Natural killer cell (primary cell): ENCODE data around the gene RAB11FIP3. TPM values are rescaled to one million over a fixed set of nuclear protein-coding genes. Genes with fewer than 3 reads are reported as not detected.

ENCODE experiments used
- ATAC-seq, 3 donors: fragments of 150-1000 bp in 2 of 3; fragments of 200-7000 bp in 1 of 3; cut with Tn5 transposase; 1 replicate in 1 of 3; 2 replicates in 2 of 3; pipeline ENCODE4 v1.10.0; 2021; ENCODE audit warnings: mild to moderate bottlenecking in 2 of 3, moderate library complexity in 2 of 3
- DNase-seq, 2 donors: peaks; one replicate each; pipeline versions ENCODE4 v3.0.0 to v3.0.0-alpha.2; 2013 to 2021; ENCODE audit warnings: mixed read lengths in 1 of 2
- H3K27ac ChIP-seq: one replicate; pipeline ENCODE4 v1.5.1; 2013; ENCODE audit warnings: mild to moderate bottlenecking, low read length
- H3K27me3 ChIP-seq: one replicate; pipeline ENCODE4 v1.6.1; 2013; ENCODE audit warnings: low read length; ENCODE audit not compliant: control insufficient read depth, insufficient read depth
- H3K36me3 ChIP-seq: one replicate; pipeline ENCODE4 v1.6.1; 2013; ENCODE audit warnings: low read length; ENCODE audit not compliant: control insufficient read depth, insufficient read depth
- H3K4me1 ChIP-seq: one replicate; pipeline ENCODE4 v1.6.1; 2013; ENCODE audit warnings: low read length; ENCODE audit not compliant: control insufficient read depth, insufficient read depth
- H3K4me3 ChIP-seq: one replicate; pipeline ENCODE4 v1.5.1; 2013; ENCODE audit warnings: low read length
- H3K9me3 ChIP-seq: one replicate; pipeline ENCODE4 v1.6.1; 2013; ENCODE audit warnings: low read length; ENCODE audit not compliant: control insufficient read depth, insufficient read depth
- H3K27ac Mint-ChIP-seq, 2 donors: one replicate each; pipeline ENCODE4 v1.8.0; 2022; ENCODE audit warnings: mild to moderate bottlenecking in 2 of 2, mixed read lengths in 2 of 2, moderate library complexity in 1 of 2
- H3K27me3 Mint-ChIP-seq, 2 donors: one replicate each; pipeline ENCODE4 v1.8.0; 2022; ENCODE audit warnings: low read depth in 2 of 2, mixed read lengths in 2 of 2
- H3K36me3 Mint-ChIP-seq: one replicate; pipeline ENCODE4 v1.8.0; 2022; ENCODE audit warnings: mixed read lengths
- H3K4me1 Mint-ChIP-seq, 2 donors: one replicate each; pipeline ENCODE4 v1.8.0; 2022; ENCODE audit warnings: mixed read lengths in 2 of 2
- H3K4me3 Mint-ChIP-seq: one replicate; pipeline ENCODE4 v1.8.0; 2022; ENCODE audit warnings: mild to moderate bottlenecking, moderate library complexity, mixed read lengths
- H3K9me3 Mint-ChIP-seq, 2 donors: one replicate each; pipeline ENCODE4 v1.8.0; 2022; ENCODE audit warnings: mixed read lengths in 2 of 2
- CTCF ChIP-seq: fragments of 200-600 bp; IDR thresholded peaks from one replicate; pipeline ENCODE4 v1.8.0; 2022; ENCODE audit warnings: antibody characterized with exemption
- WGBS: methylation state at CpG from one replicate; pipeline ENCODE4 v1.1.7; 2013; ENCODE audit warnings: missing lambda C conversion rate; ENCODE audit not compliant: insufficient coverage; 5-methylcytosine and 5-hydroxymethylcytosine counted together
- intact Hi-C: fragments of 100-400 bp; cut with micrococcal nuclease; formaldehyde crosslinking; loops from one replicate; pipeline ENCODE4 v1.14.2; 2022
- total RNA-seq, 4 donors: library from RNA; stranded (reverse); fragments of 120-200 nt in 1 of 4; gene quantifications; one replicate each; pipeline versions ENCODE4 v1.2.3 to v1.2.4, GENCODE V29; 2013 to 2022

Gene RAB11FIP3
- total RNA-seq, 3 donors from 2014 or later (not counting 1 experiment from before 2014, with no cell fraction given): 51.0 to 61.2 (median 55.3) TPM

- WGBS: 86% methylated on average over 35 of the region's 35 CpGs
- peaks cover 5% of the 10 kb centered on the region for H3K27me3 ChIP-seq
- intact Hi-C loops: no loop called here
- no peak for DNase-seq
- Mint-ChIP-seq H3K36me3 (no peaks in the 10 kb centered on the region), H3K4me1 (peaks cover 2 to 19% of the 10 kb centered on the region in 2 donors), H3K27ac (no peak overlapping the region), H3K27me3 (no peaks in the 10 kb centered on the region), H3K9me3 (no peaks in the 10 kb centered on the region), H3K4me3 (no peak overlapping the region)
- H3K27ac ChIP-seq: no peak overlapping the region
- no peaks in the 10 kb centered on the region for H3K36me3 ChIP-seq
- peaks cover 37% of the 10 kb centered on the region for H3K4me1 ChIP-seq
- no peaks in the 10 kb centered on the region for H3K9me3 ChIP-seq
- no peak for ATAC-seq
- TF ChIP-seq CTCF: no peak
- H3K4me3 ChIP-seq: no peak overlapping the region
Measured at GRCh38 chr16:565419-566330, 140.2 kb downstream of the RAB11FIP3 start.

- H3K9me3 Mint-ChIP-seq: no peaks in the 10 kb centered on the region
- H3K4me3 Mint-ChIP-seq: peak within 1 kb of the TSS; percentile 42
- Histone ChIP-seq H3K27ac (peak within 1 kb of the TSS; percentile 15), H3K4me3 (peak within 1 kb of the TSS; percentile 23), H3K27me3 (no peaks in the 10 kb centered on the region), H3K4me1 (peaks cover 43% of the 10 kb centered on the region), H3K9me3 (no peaks in the 10 kb centered on the region), H3K36me3 (no peaks in the 10 kb centered on the region)
- no peaks in the 10 kb centered on the region for H3K27me3 Mint-ChIP-seq
- no peaks in the 10 kb centered on the region for H3K36me3 Mint-ChIP-seq
- 35% methylated on average over 26 of the region's 26 CpGs for WGBS
- intact Hi-C loops: no loop called here
- no peak for TF ChIP-seq CTCF
- peak in 2 of 3 donors; percentile 24 to 31 for ATAC-seq
- peak in 1 of 2 donors; percentile 66 for DNase-seq
- H3K4me1 Mint-ChIP-seq: peaks cover 13 to 29% of the 10 kb centered on the region in 2 donors
- H3K27ac Mint-ChIP-seq: peak within 1 kb of the TSS; percentile 26 to 69
Measured at GRCh38 chr16:566475-567372, 141.3 kb downstream of the RAB11FIP3 start, which contains the start of gene NHLRC4. Gene NHLRC4 (plus strand): TSS chr16:567005. CDS start chr16:568048, 1,043 bp downstream.

GRCh38 chr16:567373-568256 lies 142.2 kb downstream of the RAB11FIP3 start:
- ATAC-seq: no peak
- H3K36me3 Mint-ChIP-seq: no peaks in the 10 kb centered on the region
- no peaks in the 10 kb centered on the region for H3K27me3 Mint-ChIP-seq
- no peaks in the 10 kb centered on the region for H3K36me3 ChIP-seq
- no peaks in the 10 kb centered on the region for H3K9me3 ChIP-seq
- no peaks in the 10 kb centered on the region for H3K27me3 ChIP-seq
- H3K4me1 ChIP-seq: peaks cover 43% of the 10 kb centered on the region
- WGBS: 95% methylated on average over 35 of the region's 35 CpGs
- no peak for DNase-seq
- no peak for TF ChIP-seq CTCF
- H3K4me3 ChIP-seq: no peak overlapping the region
- H3K4me3 Mint-ChIP-seq: peak overlapping the region; percentile 45
- intact Hi-C loops: no loop called here
- H3K27ac ChIP-seq: no peak overlapping the region
- no peaks in the 10 kb centered on the region for H3K9me3 Mint-ChIP-seq
- H3K27ac Mint-ChIP-seq: peak overlapping the region in 1 of 2 donors; percentile 26
- peaks cover 16 to 33% of the 10 kb centered on the region in 2 donors for H3K4me1 Mint-ChIP-seq
